CD14-positive monocyte (primary cell): ENCODE results near the gene PTPRN2. TPM values are rescaled to one million over a fixed set of nuclear protein-coding genes. Genes with fewer than 3 reads are reported as not detected.

Source experiments
- DNase-seq, 3 donors: peaks; one replicate each; pipeline ENCODE4 v3.0.0-alpha.2; 2011 to 2022
- H2AFZ ChIP-seq: 2 replicates; pipeline ENCODE4 v1.6.0; 2012; ENCODE audit warnings: mild to moderate bottlenecking, low read depth, low read length, inconsistent platforms; ENCODE audit not compliant: insufficient read depth, poor library complexity, severe bottlenecking
- H3K27ac ChIP-seq, 2 donors: 1 replicate in 1 of 2; 2 replicates in 1 of 2; pipeline ENCODE4 v1.5.1; 2012 to 2013; ENCODE audit warnings: low read length in 2 of 2, control low read depth in 1 of 2, inconsistent platforms in 1 of 2, low read depth in 1 of 2, mild to moderate bottlenecking in 1 of 2
- H3K27me3 ChIP-seq, 2 donors: one replicate each; pipeline versions ENCODE4 v1.6.0 to v1.6.1; 2011 to 2013; ENCODE audit warnings: low read length in 2 of 2; ENCODE audit not compliant: control insufficient read depth in 2 of 2, insufficient read depth in 2 of 2
- H3K36me3 ChIP-seq, 2 donors: replicated peaks in 1 of 2; 1 replicate in 1 of 2; 2 replicates in 1 of 2; pipeline versions ENCODE4 v1.5.1 to v1.6.1; 2012 to 2013; ENCODE audit warnings: low read length in 2 of 2, control low read depth in 1 of 2, inconsistent platforms in 1 of 2, mild to moderate bottlenecking in 1 of 2; ENCODE audit not compliant: insufficient read depth in 2 of 2, control insufficient read depth in 1 of 2
- H3K4me1 ChIP-seq, 2 donors: 1 replicate in 1 of 2; 2 replicates in 1 of 2; pipeline versions ENCODE4 v1.5.1 to v1.6.1; 2012 to 2013; ENCODE audit warnings: low read length in 2 of 2, control low read depth in 1 of 2, inconsistent platforms in 1 of 2, mild to moderate bottlenecking in 1 of 2, moderate library complexity in 1 of 2; ENCODE audit not compliant: insufficient read depth in 2 of 2, control insufficient read depth in 1 of 2
- H3K4me2 ChIP-seq: replicated peaks from 2 replicates; pipeline ENCODE3; 2012; ENCODE audit warnings: low read length, moderate library complexity, mild to moderate bottlenecking; ENCODE audit not compliant: poor library complexity, severe bottlenecking; ENCODE audit errors: extremely low read depth
- H3K4me3 ChIP-seq, 3 experiments: fragments of 200-600 bp in 1 of 3; sonication (generic) in 1 of 3; replicated peaks in 1 of 3; 1 replicate in 2 of 3; 2 replicates in 1 of 3; pipeline ENCODE4 v1.5.1; 2011 to 2013; ENCODE audit warnings: low read length in 3 of 3, mild to moderate bottlenecking in 3 of 3, control low read depth in 2 of 3, low read depth in 2 of 3, inconsistent platforms in 1 of 3, moderate library complexity in 1 of 3
- H3K79me2 ChIP-seq: 2 replicates; pipeline ENCODE4 v1.6.0; 2012; ENCODE audit warnings: mild to moderate bottlenecking, control low read depth, inconsistent platforms, low read length, moderate library complexity; ENCODE audit not compliant: insufficient read depth
- H3K9ac ChIP-seq: 2 replicates; pipeline ENCODE4 v1.6.0; 2017; ENCODE audit warnings: low read length, mild to moderate bottlenecking; ENCODE audit not compliant: insufficient read depth, poor library complexity, severe bottlenecking
- H3K9me3 ChIP-seq, 2 donors: replicated peaks in 1 of 2; 1 replicate in 1 of 2; 2 replicates in 1 of 2; pipeline versions ENCODE4 v1.5.1 to v1.6.1; 2012 to 2013; ENCODE audit warnings: low read length in 2 of 2, control low read depth in 1 of 2; ENCODE audit not compliant: control insufficient read depth in 1 of 2, insufficient read depth in 1 of 2
- H4K20me1 ChIP-seq: 2 replicates; pipeline ENCODE4 v1.6.0; 2012; ENCODE audit warnings: mild to moderate bottlenecking, low read length, control low read depth, moderate library complexity; ENCODE audit not compliant: insufficient read depth
- H3K27ac Mint-ChIP-seq, 7 donors: one replicate each; pipeline ENCODE4 v1.8.0; 2020; ENCODE audit warnings: mild to moderate bottlenecking in 7 of 7, mixed read lengths in 7 of 7, moderate library complexity in 6 of 7, inconsistent platforms in 2 of 7
- H3K27me3 Mint-ChIP-seq, 3 donors: one replicate each; pipeline ENCODE4 v1.8.0; 2021 to 2022; ENCODE audit warnings: low read depth in 3 of 3, mild to moderate bottlenecking in 3 of 3, mixed read lengths in 3 of 3, moderate library complexity in 3 of 3, inconsistent platforms in 1 of 3
- H3K36me3 Mint-ChIP-seq, 2 donors: one replicate each; pipeline ENCODE4 v1.8.0; 2020; ENCODE audit warnings: mixed read lengths in 2 of 2, inconsistent platforms in 1 of 2, mild to moderate bottlenecking in 1 of 2
- H3K4me1 Mint-ChIP-seq: one replicate; pipeline ENCODE4 v1.8.0; 2020; ENCODE audit warnings: mild to moderate bottlenecking, mixed read lengths
- H3K4me3 Mint-ChIP-seq, 2 donors: one replicate each; pipeline ENCODE4 v1.8.0; 2020; ENCODE audit warnings: mild to moderate bottlenecking in 2 of 2, mixed read lengths in 2 of 2, moderate library complexity in 1 of 2
- H3K9me3 Mint-ChIP-seq, 7 donors: one replicate each; pipeline ENCODE4 v1.8.0; 2020 to 2022; ENCODE audit warnings: mixed read lengths in 7 of 7, mild to moderate bottlenecking in 6 of 7, moderate library complexity in 6 of 7, inconsistent platforms in 2 of 7
- WGBS: methylation state at CpG from one replicate; pipeline ENCODE4 v1.1.5; 2013; ENCODE audit warnings: missing lambda C conversion rate; ENCODE audit not compliant: insufficient coverage; 5-methylcytosine and 5-hydroxymethylcytosine counted together
- intact Hi-C, 2 donors: fragments of 100-400 bp; cut with micrococcal nuclease; formaldehyde crosslinking; loops; one replicate each; pipeline versions ENCODE4 v1.15.0 to v1.15.1; 2023
- polyA plus RNA-seq, 3 donors: library from polyadenylated mRNA; depleted of rRNA in 1 of 3; unstranded in 2 of 3; stranded (reverse) in 1 of 3; fragments of 300-500 nt in 2 of 3; fragments of >200 nt in 1 of 3; fragmentation: Illumina TruSeq in 2 of 3; gene quantifications; 1 replicate in 2 of 3; 2 replicates in 1 of 3; pipeline ENCODE4 v1.2.3, GENCODE V29; 2012 to 2021
- TF ChIP-seq, protein P1 (sequence below): fragments of 200-600 bp; IDR thresholded peaks from one replicate; pipeline ENCODE4 v1.8.0; 2022; ENCODE audit warnings: antibody characterized with exemption, mild to moderate bottlenecking

PTPRN2 gene
- polyA plus RNA-seq, 3 donors = 0.25 to 1.4 (median 0.97) TPM

DNA sequence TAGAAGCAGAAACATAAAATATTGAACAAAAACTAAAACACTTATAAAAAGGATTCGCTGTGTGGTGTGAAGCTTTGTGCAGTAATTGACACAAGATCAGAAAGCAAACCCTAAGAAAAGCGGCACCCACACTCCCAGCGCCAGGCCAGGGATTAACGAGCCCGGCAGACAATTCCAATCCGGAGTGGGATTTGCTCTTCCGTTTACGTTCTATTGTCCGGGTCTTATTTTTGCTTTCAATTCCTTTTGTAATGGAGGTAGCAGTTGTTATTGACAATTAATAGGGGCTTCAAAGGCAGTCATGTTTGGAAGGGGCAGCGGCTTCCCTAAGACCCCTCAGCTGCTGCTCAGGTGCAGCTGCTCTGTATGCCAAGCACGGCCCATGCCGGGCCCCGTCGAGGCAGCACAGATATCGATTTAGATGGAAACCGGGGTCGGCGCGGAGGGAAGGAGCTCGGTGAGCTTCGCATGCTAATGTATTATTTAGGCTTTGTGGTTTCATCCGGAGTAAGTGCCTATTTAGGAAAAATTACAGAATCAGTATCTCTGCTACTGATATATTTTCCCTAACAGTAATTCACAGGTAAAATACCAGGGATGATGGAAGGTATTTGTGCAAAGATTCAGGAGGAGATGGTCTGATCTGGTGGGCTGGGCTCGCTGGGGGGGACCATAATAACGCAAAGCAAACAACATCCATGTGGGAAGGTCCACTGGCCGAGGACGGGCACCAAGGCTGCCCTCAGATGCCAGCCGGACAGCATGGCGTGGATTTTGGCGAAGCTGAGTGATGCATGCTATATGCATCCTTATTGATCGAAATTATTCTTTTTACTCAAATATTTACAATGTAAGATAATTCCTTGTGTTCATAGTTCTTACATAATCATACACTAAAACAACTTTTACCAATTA lies 561.7 kb downstream of the PTPRN2 start:
- no peaks in the 10 kb centered on the region for H4K20me1 ChIP-seq
- no peak overlapping the region for H3K4me2 ChIP-seq
- H3K9ac ChIP-seq = no peak overlapping the region
- H3K9me3 ChIP-seq = no peaks in the 10 kb centered on the region
- no peak overlapping the region for H3K27ac Mint-ChIP-seq
- no peak overlapping the region for H3K27ac ChIP-seq
- TF ChIP-seq, protein P1, sequence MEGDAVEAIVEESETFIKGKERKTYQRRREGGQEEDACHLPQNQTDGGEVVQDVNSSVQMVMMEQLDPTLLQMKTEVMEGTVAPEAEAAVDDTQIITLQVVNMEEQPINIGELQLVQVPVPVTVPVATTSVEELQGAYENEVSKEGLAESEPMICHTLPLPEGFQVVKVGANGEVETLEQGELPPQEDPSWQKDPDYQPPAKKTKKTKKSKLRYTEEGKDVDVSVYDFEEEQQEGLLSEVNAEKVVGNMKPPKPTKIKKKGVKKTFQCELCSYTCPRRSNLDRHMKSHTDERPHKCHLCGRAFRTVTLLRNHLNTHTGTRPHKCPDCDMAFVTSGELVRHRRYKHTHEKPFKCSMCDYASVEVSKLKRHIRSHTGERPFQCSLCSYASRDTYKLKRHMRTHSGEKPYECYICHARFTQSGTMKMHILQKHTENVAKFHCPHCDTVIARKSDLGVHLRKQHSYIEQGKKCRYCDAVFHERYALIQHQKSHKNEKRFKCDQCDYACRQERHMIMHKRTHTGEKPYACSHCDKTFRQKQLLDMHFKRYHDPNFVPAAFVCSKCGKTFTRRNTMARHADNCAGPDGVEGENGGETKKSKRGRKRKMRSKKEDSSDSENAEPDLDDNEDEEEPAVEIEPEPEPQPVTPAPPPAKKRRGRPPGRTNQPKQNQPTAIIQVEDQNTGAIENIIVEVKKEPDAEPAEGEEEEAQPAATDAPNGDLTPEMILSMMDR = no peak
- no peak overlapping the region for H2AFZ ChIP-seq
- peaks cover 0 to 3% (median 0%) of the 10 kb centered on the region in 7 donors for H3K9me3 Mint-ChIP-seq
- H3K27me3 ChIP-seq = no peaks in the 10 kb centered on the region
- H3K27me3 Mint-ChIP-seq = peaks cover 0 to 9% (median 0%) of the 10 kb centered on the region in 3 donors
- WGBS = 98% methylated on average over 5 of the region's 30 CpGs
- H3K36me3 Mint-ChIP-seq = no peaks in the 10 kb centered on the region
- peaks cover 7 to 10% of the 10 kb centered on the region in 2 donors for H3K4me1 ChIP-seq
- intact Hi-C loops = no loop called here
- H3K4me1 Mint-ChIP-seq = peaks cover 9% of the 10 kb centered on the region
- no peaks in the 10 kb centered on the region for H3K36me3 ChIP-seq
- DNase-seq = no peak
- H3K4me3 ChIP-seq = no peak overlapping the region
- H3K4me3 Mint-ChIP-seq = no peak overlapping the region
- H3K79me2 ChIP-seq = no peaks in the 10 kb centered on the region

DNA sequence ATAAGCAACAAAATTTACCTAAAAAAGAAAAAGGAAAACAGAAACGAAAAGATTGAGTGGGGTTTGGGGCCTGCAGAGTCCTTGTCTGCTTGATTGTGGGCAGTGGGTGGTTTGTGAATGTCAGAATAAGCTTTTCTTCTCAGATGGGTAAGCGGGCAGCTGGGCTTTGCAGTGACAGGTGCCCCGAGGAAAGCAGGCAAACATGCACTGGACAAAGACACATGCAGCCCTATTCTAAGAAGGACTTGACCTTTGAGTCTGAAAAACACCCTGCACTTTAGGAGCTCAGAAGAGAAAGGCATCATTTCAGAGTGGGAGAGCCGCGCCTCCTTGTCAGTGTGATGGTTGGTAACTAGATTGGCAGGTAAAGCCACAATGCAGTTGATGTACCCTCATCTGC lies 562.7 kb downstream of the PTPRN2 start:
- H3K9me3 ChIP-seq = no peaks in the 10 kb centered on the region
- intact Hi-C loops = no loop called here
- H3K27me3 Mint-ChIP-seq = peaks cover 0 to 6% (median 1%) of the 10 kb centered on the region in 3 donors
- no peak overlapping the region for H2AFZ ChIP-seq
- no peak overlapping the region for H3K4me3 ChIP-seq
- peaks cover 0 to 7% (median 0%) of the 10 kb centered on the region in 7 donors for H3K9me3 Mint-ChIP-seq
- no peaks in the 10 kb centered on the region for H3K36me3 Mint-ChIP-seq
- H3K9ac ChIP-seq = no peak overlapping the region
- H3K79me2 ChIP-seq = no peaks in the 10 kb centered on the region
- no peaks in the 10 kb centered on the region for H4K20me1 ChIP-seq
- no peak overlapping the region for H3K4me3 Mint-ChIP-seq
- no peaks in the 10 kb centered on the region for H3K27me3 ChIP-seq
- H3K4me1 ChIP-seq = peaks cover 7 to 10% of the 10 kb centered on the region in 2 donors
- no peak overlapping the region for H3K4me2 ChIP-seq
- peaks cover 9% of the 10 kb centered on the region for H3K4me1 Mint-ChIP-seq
- H3K36me3 ChIP-seq = no peaks in the 10 kb centered on the region
- TF ChIP-seq, protein P1 = no peak
- DNase-seq = no peak
- H3K27ac Mint-ChIP-seq = no peak overlapping the region
- WGBS = 100% methylated on average over 1 of the region's 5 CpGs
- no peak overlapping the region for H3K27ac ChIP-seq
